Activated T-cell treated with anti-CD3 and anti-CD28 coated beads, Interleukin-2, amount 50 U/mL, for 4 hours (primary cell): Measurements from ENCODE around the gene UBR4. TPM values are rescaled to one million over a fixed set of nuclear protein-coding genes. Genes with fewer than 3 reads are reported as not detected.

ENCODE experiments used
- ATAC-seq, 2 donors: fragments of 200-7000 bp; cut with Tn5 transposase; one replicate each; pipeline ENCODE4 v1.10.0; 2021
- DNase-seq: peaks from one replicate; pipeline ENCODE4 v3.0.0-alpha.2; 2020
- H3K27me3 Mint-ChIP-seq: one replicate; pipeline ENCODE4 v1.8.0; 2021; ENCODE audit warnings: low read depth, mixed read lengths
- H3K36me3 Mint-ChIP-seq: one replicate; pipeline ENCODE4 v1.8.0; 2022; ENCODE audit warnings: mixed read lengths; ENCODE audit not compliant: insufficient read depth
- H3K4me1 Mint-ChIP-seq: one replicate; pipeline ENCODE4 v1.8.0; 2021; ENCODE audit warnings: low read depth, mixed read lengths
- H3K4me3 Mint-ChIP-seq: one replicate; pipeline ENCODE4 v1.8.0; 2021; ENCODE audit warnings: mild to moderate bottlenecking, moderate library complexity, mixed read lengths
- H3K9me3 Mint-ChIP-seq: one replicate; pipeline ENCODE4 v1.8.0; 2021; ENCODE audit warnings: mixed read lengths
- total RNA-seq, 3 donors: library from RNA; stranded (reverse); gene quantifications; one replicate each; pipeline ENCODE4 v1.2.1, GENCODE V29; 2021

The UBR4 gene
- total RNA-seq, 3 donors from 2014 or later: 102 to 123 (median 108) TPM

DNA sequence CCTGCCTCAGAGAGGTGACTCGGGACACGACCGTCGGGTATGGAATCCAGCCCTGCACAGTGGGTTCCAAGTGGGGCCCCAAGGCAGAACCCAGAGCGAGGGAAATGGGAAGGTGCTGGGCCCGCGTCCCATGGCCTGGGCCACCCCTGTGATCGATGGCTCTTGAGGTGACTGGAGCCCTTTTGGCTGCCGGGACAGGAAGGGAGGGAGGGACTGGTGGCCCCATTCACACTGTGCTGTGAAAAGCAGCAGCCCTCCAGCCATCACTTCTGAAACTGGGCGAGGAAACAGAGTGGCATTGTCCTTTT is 143.2 kb downstream of the UBR4 start:
- no peak for ATAC-seq
- H3K36me3 Mint-ChIP-seq: no peaks in the 10 kb centered on the region
- no peaks in the 10 kb centered on the region for H3K9me3 Mint-ChIP-seq
- DNase-seq: no peak
- H3K27me3 Mint-ChIP-seq: no peaks in the 10 kb centered on the region
- no peak overlapping the region for H3K4me3 Mint-ChIP-seq
- peaks cover 17% of the 10 kb centered on the region for H3K4me1 Mint-ChIP-seq

DNA sequence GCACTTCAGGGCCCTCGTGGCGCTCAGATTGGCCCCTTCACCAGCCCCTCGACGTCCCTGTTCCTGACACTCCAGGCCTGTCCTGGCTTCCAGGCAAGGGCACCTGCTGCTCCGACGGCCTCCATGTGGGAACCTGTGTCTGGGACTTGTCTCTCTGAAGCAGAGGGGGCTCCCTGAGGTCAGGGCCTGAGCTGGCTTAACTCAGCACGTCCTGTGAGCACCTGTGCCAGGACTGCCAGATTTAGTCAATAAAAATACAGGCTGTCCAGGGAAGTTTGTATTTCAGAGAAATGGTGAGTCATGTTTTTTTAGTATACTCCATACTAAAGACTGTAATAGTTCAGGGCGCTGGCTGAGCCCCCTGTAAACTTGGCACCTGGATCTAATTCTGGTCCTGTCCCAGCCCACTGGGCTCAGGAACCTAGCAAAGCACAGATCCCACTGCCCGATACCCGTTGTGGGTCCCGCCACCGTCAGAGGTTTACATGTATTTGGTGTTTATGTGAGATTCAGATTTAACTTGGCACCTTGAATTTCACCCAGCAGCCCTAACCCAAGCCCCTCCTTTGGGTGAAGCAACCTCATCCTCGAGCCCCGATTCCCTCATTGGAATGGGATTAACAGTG is 143.7 kb downstream of the UBR4 start:
- Mint-ChIP-seq H3K4me1 (peaks cover 12% of the 10 kb centered on the region), H3K4me3 (no peak overlapping the region), H3K27me3 (no peaks in the 10 kb centered on the region), H3K9me3 (peaks cover 2% of the 10 kb centered on the region), H3K36me3 (no peaks in the 10 kb centered on the region)
- ATAC-seq (no peak), DNase-seq (no peak)

DNA sequence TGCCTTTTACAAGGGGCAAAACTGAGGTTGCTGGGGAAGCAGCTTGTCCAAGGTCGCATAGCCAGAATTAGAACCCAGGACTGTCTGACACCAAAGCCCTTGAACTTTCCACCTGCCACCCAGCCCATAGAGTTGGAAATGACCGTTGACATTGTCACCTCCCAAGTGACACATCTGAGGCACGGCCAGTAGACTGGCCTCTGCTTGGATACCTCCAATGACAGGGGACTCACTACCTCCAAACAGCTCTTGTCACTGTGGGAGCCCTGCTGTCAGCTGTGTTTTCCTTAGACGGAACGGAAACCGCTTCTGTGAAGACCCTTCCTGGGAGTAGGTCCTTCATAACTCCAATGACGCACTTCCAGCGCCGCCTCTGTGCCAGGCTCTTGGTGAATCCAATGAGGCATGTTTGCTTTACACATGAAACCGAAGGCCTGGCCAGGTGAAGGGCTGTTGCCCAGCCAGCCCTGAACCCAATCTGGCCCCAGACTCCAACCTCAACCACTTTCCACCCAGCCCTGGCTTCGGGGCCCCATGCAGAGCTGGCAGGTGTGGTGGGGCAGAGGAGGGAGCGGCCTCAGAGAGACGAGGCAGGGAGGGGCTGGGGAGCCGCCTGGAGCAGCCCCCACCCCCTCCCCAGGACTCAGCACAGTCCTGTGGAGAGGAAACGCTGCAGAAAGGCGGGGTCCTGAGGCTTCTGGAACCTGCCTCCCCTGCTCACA is 144.4 kb downstream of the UBR4 start:
- H3K36me3 Mint-ChIP-seq: no peaks in the 10 kb centered on the region
- peaks cover 7% of the 10 kb centered on the region for H3K4me1 Mint-ChIP-seq
- DNase-seq (no peak), ATAC-seq (no peak)
- H3K9me3 Mint-ChIP-seq: peaks cover 4% of the 10 kb centered on the region
- H3K27me3 Mint-ChIP-seq: no peaks in the 10 kb centered on the region
- H3K4me3 Mint-ChIP-seq: no peak overlapping the region

DNA sequence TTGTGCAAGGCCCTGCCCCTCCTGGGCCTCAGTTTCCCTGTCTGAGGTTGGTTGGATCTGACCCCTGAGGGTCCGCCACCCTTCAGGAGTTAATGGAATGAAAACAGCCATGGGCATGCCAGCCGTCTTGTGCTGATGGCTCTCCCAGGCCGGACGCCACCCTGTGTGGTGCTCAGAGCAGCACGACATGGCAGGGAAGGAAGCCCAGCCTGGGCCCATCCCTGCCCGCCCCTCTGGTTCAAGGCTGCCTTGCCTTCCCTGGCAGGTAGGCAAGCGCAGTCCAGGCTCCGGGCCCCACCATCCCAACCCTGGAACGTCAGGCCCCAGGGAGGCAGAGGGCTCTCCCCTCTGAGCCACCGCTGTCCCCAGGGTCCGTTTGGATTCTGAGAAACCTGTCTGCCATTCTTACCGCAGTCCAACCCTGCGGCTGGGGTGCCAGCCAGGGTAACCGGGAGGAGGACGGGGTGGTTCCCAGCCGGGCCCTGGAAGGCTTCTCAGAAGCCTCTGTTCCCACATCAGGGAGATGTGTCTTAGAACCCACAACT is 145.1 kb downstream of the UBR4 start:
- Mint-ChIP-seq H3K4me3 (no peak overlapping the region), H3K36me3 (no peaks in the 10 kb centered on the region), H3K4me1 (peaks cover 3% of the 10 kb centered on the region), H3K9me3 (peaks cover 4% of the 10 kb centered on the region), H3K27me3 (no peaks in the 10 kb centered on the region)
- DNase-seq (no peak), ATAC-seq (no peak)

DNA sequence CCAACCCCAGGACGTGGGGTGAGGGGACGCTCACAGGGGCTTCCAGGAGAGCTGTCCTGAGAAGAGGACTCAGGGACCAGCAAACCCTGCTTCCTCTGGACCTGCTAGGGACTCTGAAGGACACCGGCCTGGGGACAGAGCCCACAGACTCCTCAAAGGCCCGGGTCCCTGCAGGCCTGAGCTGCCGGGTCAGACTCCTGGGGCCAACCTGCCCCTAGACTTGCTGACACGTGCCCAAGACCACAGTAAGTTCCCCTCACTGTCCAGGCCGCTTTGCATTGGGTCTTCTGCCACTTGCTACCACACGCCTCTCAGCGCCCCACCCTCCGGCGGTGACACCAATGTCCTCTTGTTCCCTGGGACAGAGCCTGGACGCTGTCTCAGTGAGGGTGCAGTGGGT is 146.9 kb downstream of the UBR4 start:
- H3K9me3 Mint-ChIP-seq: peaks cover 4% of the 10 kb centered on the region
- H3K36me3 Mint-ChIP-seq: no peaks in the 10 kb centered on the region
- no peak overlapping the region for H3K4me3 Mint-ChIP-seq
- ATAC-seq (no peak), DNase-seq (no peak)
- peaks cover 6% of the 10 kb centered on the region for H3K27me3 Mint-ChIP-seq
- H3K4me1 Mint-ChIP-seq: no peaks in the 10 kb centered on the region

DNA sequence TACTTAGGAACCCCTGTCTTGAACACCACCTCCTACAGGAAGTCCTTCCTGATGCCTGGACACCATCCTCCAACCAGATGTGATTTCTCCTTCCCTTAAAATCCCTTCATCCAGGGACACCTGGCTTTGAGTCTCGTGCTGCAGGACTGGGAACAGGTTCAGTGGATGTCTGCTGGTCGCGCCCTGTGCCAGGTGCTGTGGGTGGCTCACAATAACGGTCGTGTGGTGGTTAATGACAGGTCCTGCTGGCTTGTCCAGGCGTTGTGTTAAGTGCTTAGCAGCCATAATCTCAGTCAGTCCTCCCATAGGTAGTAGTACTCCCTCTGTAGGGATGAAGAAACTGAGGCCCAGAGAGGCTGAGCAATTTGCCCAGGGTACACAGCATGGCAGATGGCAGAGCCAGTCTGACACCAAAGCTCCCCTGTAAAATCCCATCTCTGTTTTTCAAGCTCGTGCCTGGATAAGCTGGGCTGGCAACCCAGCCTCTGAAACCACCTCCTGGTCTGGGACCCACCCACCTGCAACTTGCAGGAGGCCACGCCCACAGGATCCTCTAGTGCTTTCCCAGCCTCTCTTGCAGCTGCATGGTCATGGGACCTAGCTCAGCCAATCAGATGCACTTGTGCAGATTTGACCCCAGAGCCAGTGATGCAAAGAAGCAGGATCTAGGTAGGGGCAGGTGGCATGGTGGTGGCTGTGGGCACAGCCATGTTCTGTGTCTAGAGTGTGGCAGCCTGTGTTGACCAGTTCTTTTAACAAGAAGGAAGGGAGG is 147.6 kb downstream of the UBR4 start:
- no peaks in the 10 kb centered on the region for H3K4me1 Mint-ChIP-seq
- ATAC-seq: no peak
- DNase-seq: no peak
- peaks cover 6% of the 10 kb centered on the region for H3K27me3 Mint-ChIP-seq
- no peaks in the 10 kb centered on the region for H3K36me3 Mint-ChIP-seq
- H3K4me3 Mint-ChIP-seq: no peak overlapping the region
- H3K9me3 Mint-ChIP-seq: peaks cover 4% of the 10 kb centered on the region

DNA sequence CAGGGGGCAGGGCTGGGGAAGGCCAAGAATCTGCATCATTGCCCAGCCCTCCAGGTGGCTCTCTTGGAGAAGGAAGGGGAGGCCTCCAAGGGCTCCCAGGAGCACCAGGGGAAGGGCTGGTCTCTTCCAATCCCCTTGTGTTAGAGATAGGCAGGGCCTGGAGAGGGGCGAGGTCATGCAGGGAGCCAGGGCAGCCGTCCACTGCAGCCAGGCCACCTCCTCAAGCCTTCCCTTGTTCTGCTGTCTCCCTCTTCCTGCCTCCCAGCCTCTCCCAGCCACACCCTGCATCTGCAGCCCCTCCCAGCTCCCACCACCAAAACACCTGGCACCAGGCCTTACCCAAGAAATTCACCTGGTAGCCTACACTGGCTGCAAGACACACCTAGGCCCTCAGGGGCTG is 148.3 kb downstream of the UBR4 start:
- ATAC-seq (no peak), DNase-seq (no peak)
- Mint-ChIP-seq H3K4me3 (no peak overlapping the region), H3K36me3 (no peaks in the 10 kb centered on the region), H3K27me3 (peaks cover 12% of the 10 kb centered on the region), H3K9me3 (peaks cover 4% of the 10 kb centered on the region), H3K4me1 (no peaks in the 10 kb centered on the region)

DNA sequence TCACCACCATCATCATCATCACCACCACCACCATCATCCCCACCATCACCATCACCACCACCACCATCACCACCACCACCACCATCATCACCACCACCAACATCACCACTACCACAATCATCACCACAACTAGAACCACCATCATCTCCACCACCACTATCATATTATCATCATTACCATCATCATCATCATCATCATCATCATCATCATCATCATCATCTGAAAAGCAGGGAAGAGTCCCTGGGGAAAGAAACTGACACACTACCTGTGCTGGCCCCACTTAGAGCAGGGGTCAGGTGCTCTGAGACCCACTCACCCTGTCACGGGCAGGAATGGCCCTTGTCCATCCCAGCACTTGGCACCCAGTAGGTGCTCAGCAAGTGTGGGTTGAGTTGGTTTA is 148.7 kb downstream of the UBR4 start:
- DNase-seq (no peak), ATAC-seq (no peak)
- Mint-ChIP-seq H3K9me3 (peaks cover 4% of the 10 kb centered on the region), H3K4me3 (no peak overlapping the region), H3K4me1 (no peaks in the 10 kb centered on the region), H3K27me3 (peaks cover 15% of the 10 kb centered on the region), H3K36me3 (no peaks in the 10 kb centered on the region)

DNA sequence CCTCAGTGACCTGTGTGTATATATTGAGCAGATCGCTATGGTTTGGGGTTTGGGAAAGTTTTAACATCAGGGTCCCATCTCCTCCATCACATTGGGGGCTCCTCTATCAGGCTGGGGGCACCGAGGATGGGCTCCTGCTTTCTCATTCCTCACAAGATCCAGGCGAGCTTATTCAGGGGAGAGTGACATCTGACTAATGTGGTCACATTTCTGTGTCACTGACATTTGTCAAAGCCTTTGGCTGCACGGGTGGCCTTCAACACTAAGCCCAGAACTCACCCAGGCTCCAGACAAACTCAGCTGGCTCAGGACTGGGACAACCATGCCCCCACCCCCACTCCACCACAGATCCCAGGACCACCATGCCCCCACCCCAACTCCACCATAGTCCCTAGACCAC is 150.3 kb downstream of the UBR4 start:
- Mint-ChIP-seq H3K4me1 (peaks cover 12% of the 10 kb centered on the region), H3K36me3 (no peaks in the 10 kb centered on the region), H3K27me3 (peaks cover 29% of the 10 kb centered on the region), H3K4me3 (no peak overlapping the region), H3K9me3 (peaks cover 4% of the 10 kb centered on the region)
- DNase-seq: no peak
- no peak for ATAC-seq

DNA sequence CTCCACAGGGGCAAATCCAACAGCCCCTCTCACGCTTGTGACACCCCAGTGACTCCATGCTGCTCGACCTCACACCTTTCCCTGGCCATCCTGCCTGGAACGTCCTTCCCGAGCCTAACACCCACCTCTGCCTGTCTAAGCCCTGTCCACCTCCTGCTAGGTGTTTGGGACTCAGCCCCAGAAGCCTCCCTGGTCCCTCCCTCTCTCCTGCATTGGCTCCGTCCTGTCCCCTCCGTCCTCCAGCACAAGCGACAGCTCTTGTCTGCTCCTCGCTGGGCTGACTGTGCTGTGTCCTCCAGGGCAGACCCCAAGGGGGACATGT is 151.6 kb downstream of the UBR4 start:
- peaks cover 39% of the 10 kb centered on the region for H3K27me3 Mint-ChIP-seq
- H3K9me3 Mint-ChIP-seq: peaks cover 4% of the 10 kb centered on the region
- ATAC-seq: no peak
- no peak for DNase-seq
- H3K4me3 Mint-ChIP-seq: no peak overlapping the region
- H3K4me1 Mint-ChIP-seq: peaks cover 14% of the 10 kb centered on the region
- no peaks in the 10 kb centered on the region for H3K36me3 Mint-ChIP-seq

DNA sequence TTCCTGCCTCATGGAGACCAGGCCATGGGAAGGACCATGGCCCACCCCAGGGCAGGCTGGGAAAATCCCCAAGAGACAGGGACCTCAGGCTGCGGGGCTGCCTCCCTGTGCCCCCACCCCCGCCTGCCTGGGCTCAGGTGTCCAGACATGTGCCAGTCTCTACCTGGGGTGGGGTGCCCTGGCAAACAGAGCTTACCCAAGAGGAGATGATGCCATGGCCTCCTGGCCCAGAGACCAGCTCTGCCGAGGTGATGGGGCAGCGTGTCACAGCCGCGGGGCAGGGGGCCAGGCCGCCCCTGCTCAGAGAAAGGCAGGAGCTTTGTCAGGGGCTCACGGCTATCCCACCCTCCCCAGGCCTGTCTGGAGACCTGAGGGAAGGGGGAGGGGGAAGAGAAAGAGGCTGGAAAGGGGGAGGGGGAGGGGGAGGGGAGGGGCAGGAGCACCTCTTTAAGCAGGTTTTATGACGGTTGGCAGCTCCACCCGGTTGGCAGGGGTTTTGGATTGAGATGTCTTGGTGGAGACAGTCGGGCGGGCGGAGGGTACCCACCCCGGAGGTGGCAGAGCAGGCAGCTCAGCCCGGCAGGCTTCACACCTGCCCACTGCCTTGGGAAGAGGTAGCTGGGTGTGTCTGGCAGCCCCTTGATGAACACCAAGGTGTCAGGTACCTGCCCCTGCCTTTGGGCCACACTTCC is 152.1 kb downstream of the UBR4 start:
- peaks cover 14% of the 10 kb centered on the region for H3K4me1 Mint-ChIP-seq
- H3K4me3 Mint-ChIP-seq: no peak overlapping the region
- ATAC-seq (peak in 1 of 2 donors; percentile 12), DNase-seq (no peak)
- H3K36me3 Mint-ChIP-seq: no peaks in the 10 kb centered on the region
- peaks cover 41% of the 10 kb centered on the region for H3K27me3 Mint-ChIP-seq
- peaks cover 4% of the 10 kb centered on the region for H3K9me3 Mint-ChIP-seq

DNA sequence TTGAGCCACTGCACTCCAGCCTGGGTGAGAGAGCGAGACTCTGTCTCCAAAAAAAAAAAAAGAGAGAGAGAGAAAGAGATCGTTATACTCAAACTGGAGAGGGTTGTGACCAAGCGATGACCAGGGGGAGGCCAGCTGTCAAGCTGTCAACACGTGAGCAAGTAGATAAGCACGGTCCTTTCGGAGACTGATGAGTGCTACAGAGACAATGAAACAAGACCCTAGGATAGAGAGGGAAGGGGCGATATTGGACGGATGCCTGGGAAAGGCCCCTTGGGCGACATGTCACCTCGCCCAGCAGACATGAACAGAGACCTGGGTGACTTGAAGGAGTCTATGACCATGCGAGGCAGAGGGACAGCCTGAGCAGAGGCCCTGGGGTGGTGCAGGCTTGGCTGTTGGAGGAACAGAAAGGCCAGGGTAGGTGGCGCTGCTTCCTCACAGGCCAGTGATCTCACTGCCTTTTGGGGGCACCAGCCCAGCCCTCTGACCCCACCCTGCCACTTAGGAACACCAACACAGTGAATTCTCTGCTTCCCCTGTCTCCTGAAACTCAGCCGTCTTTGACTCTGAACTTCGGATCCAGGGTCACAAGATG is 152.8 kb downstream of the UBR4 start:
- DNase-seq: no peak
- H3K27me3 Mint-ChIP-seq: peaks cover 46% of the 10 kb centered on the region
- H3K4me3 Mint-ChIP-seq: no peak overlapping the region
- H3K4me1 Mint-ChIP-seq: peaks cover 14% of the 10 kb centered on the region
- no peak for ATAC-seq
- no peaks in the 10 kb centered on the region for H3K36me3 Mint-ChIP-seq
- peaks cover 4% of the 10 kb centered on the region for H3K9me3 Mint-ChIP-seq

DNA sequence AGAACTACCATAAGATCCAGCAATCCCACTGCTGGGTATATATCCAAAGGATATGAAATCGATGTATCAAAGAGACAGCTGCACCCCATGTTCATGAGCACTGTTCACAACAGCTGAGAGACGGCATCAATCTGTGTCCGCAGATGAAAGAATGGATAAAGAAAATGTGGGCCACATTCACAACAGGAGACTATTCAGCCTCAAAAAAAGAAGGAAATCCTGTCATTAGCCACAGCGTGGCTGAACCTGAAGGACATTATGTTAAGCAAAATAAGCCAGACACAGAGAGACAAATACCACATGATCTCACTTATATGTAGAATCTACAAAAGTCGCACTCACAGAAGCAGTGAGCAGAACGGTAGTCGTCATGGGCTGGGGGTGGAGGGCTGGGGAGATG is 154.4 kb downstream of the UBR4 start:
- Mint-ChIP-seq H3K27me3 (peaks cover 46% of the 10 kb centered on the region), H3K9me3 (no peaks in the 10 kb centered on the region), H3K4me3 (no peak overlapping the region), H3K36me3 (no peaks in the 10 kb centered on the region), H3K4me1 (peaks cover 14% of the 10 kb centered on the region)
- ATAC-seq: no peak
- no peak for DNase-seq

DNA sequence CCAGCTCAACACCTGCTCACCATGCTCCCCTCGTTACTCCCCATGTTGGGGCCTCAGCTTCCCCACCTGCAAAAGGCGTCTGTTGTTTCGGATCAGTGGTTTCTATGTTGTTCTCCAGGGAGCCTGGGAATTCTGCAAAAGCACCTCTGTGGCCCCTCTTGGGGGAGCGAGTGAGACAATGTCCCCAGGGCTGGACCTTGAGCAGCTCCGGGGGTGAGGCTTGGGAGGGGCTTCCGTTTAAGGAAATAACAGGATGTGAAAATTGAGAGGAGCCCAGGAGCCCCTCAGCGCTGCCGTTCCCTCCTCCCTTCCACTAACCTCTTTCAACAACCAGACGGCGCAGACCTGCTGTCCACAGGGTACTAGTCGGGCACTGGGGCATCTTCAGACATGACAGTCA is 155.1 kb downstream of the UBR4 start:
- Mint-ChIP-seq H3K27me3 (peaks cover 49% of the 10 kb centered on the region), H3K4me1 (peaks cover 14% of the 10 kb centered on the region), H3K9me3 (no peaks in the 10 kb centered on the region), H3K36me3 (no peaks in the 10 kb centered on the region), H3K4me3 (no peak overlapping the region)
- ATAC-seq (no peak), DNase-seq (no peak)
